Right renal pelvis (tissue), 4 donors: Measurements from ENCODE around the gene PTGER1. TPM values are rescaled to one million over a fixed set of nuclear protein-coding genes. Genes with fewer than 3 reads are reported as not detected.
"Not testable (repeated sequence)": the region's sequence is repeated elsewhere in the genome, so short reads cannot be mapped to it uniquely, and the experiment has no call there.

ENCODE experiments used
- DNase-seq, 4 donors: peaks; one replicate each; pipeline ENCODE4 v3.0.0-alpha.2; 2013; ENCODE audit warnings: low read depth in 4 of 4, low spot score in 3 of 4, missing footprints in 1 of 4
- polyA plus RNA-seq, 4 donors: library from polyadenylated mRNA; unstranded; fragments of 120-200 nt; gene quantifications; one replicate each; pipeline ENCODE4 v1.2.1, GENCODE V29; 2013; ENCODE audit not compliant: insufficient read length in 4 of 4

PTGER1 gene
- polyA plus RNA-seq, 4 donors, result 3.9 to 5.8 (median 4.8) TPM

DNA sequence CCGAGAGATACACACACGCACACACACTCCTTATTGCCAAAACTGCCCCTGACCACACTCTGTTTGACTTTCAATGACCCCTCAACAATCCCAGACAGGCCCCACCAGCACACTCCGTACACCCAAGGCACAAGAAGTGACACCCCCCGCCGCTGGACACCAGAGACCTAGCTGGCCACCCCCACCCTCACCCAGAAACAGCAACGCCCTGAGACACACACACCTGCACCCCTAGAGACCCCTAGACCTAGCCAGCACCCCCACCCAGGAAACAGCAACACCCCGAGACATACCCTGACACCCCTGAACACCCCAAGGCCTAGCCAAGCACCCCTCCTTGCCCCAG is 1.1 kb upstream of the PTGER1 start:
- no peak for DNase-seq

DNA sequence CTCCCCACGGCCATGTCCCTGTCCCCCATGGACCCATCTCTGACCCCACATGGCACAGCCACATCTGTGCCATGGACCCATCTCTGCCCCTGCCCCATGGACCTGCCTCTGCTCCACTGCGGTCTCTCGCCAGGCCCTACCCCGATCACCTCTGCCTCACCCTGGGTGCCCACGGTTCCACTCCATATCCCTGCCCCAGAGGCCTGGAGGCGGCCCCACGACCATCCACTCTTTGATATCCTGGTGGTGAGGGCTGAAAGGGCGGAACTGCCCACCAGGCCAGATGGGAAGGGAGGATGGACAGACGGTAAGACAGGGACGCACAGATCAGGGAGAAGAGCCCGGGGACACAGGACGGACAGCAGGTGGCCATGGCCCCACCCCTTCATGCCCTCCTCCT is 327 bp downstream of the PTGER1 start:
- DNase-seq, result no peak

DNA sequence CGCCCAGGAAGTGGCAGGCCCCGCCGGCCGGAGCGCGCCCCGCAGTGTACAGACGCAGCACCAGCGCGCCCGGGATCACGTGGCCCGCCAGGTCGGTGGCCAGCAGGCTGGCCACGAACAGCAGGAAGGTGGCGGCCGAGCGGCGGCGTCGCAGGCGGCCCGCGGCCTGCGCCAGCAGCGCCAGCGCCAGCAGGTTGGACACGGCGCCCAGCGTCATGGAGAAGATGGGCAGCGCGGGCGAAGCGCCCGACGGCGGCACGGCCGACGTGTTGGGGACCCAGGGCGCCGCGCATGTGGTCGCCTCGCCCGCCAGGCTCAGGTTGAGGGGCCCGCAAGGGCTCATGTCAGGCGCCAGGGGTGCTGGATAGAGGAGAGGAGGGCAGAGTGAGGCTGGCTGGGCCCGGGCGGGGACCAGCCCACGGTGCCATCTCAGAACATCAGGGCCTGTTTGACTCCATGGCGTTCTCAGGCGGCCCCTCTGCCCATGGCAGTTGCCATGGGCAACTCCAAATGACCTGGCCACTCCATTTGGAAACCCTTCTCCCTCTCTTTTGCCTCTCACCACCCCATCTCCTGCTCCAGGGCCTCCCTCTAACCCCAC is 1.1 kb downstream of the PTGER1 start:
- no peak for DNase-seq

DNA sequence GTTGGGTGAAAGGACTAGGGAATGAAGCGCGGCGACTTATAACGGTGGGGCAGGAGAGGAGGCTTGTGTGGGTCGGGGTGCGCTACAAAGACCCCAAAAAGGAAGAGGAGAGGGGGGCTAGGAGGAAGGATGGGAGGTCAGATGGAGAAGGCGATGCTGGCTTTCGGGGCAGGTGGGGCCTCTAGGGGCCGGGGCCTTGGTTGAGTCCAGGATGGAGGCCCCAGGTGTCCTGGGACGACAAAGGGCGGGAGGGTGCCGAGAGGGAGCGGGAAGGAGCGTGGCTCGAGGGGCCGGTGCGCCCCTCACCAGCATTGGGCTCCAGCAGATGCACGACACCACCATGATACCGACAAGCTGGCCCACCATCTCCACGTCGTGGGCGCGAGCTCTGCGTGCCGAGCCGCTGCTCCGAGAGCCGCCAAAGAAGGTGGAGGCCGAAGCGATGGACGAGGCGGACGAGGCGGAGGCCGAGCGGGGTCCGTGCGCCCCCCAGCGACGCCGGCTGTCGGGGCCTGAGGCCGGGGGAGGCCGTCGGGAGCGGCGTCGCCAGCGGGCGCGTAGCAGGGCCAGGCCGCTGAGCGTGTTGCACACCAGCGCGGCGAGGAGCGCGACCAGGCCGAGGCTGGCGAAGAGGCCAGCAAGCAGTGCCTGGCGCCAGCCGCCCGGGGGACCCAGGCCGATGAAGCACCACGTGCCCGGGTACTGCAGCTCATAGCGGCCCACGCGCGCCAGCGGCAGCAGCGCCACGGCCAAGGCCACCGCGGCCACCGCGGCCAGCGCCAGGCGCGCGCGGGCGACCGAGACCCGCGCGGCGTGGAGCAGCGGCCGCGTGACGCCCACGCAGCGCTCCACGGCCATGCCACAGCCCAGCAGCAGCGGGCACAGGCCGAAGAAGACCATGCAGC is 1.8 kb downstream of the PTGER1 start:
- no peak for DNase-seq

DNA sequence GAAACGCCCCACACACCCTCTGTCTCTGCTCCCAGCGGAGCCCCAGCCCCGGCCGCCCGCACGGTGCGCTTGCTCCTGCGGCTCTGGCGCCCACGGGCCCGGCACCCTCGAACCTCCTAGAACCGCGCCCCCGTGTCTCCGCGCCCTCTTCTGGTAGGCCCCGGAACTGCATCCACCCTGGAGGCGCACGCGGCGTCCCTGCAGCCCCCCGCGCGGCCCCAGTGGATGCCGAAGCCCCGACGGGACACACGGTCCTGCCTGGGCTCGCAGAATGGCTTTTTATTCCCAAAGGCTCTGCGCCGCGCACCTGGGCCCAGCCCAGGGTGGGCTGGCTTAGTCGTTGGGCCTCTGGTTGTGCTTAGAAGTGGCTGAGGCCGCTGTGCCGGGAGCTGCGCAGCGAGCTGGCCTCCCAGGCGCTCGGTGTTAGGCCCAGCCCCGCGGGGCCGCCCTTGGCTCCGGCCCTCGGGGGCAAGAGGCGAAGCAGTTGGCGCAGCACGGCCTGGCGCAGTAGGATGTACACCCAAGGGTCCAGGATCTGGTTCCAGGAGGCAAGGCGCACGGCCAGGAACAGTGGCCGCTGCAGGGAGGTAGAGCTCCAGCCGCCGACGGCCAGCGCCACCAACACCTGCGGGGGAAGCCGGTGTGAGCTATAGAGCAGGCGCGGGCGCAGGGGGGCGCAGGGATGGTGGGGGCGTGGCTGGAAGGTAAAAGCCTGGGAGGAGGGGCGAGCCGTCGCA is 2.8 kb downstream of the PTGER1 start:
- no peak for DNase-seq

DNA sequence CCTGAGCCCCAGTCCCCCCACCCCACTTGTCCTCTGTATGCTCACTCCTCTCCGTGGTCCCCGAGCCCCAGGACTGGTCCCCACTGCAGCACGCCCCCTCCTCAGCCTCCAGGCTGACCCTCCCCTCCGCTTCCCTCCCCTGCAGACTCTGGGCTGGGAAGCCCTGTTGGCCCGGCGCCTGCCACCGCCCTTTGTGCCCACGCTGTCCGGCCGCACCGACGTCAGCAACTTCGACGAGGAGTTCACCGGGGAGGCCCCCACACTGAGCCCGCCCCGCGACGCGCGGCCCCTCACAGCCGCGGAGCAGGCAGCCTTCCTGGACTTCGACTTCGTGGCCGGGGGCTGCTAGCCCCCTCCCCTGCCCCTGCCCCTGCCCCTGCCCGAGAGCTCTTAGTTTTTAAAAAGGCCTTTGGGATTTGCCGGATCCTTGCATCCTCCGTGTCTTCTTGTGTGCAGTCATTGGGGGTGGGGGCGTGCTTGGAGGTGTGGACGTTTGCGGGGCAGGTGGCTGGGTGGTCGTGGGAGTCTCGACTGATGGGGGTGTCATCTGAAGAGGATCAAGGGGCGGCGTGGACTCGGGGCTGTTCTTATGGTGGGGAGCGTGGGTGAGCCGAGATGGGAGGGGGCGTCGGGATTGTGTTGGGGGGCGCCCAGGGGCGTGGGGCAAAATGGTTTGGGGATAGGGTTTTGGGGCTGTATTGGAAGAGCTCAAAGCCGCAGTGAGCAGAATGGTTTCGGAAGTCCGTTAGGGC is 3.5 kb downstream of the PTGER1 start:
- DNase-seq, result no peak

DNA sequence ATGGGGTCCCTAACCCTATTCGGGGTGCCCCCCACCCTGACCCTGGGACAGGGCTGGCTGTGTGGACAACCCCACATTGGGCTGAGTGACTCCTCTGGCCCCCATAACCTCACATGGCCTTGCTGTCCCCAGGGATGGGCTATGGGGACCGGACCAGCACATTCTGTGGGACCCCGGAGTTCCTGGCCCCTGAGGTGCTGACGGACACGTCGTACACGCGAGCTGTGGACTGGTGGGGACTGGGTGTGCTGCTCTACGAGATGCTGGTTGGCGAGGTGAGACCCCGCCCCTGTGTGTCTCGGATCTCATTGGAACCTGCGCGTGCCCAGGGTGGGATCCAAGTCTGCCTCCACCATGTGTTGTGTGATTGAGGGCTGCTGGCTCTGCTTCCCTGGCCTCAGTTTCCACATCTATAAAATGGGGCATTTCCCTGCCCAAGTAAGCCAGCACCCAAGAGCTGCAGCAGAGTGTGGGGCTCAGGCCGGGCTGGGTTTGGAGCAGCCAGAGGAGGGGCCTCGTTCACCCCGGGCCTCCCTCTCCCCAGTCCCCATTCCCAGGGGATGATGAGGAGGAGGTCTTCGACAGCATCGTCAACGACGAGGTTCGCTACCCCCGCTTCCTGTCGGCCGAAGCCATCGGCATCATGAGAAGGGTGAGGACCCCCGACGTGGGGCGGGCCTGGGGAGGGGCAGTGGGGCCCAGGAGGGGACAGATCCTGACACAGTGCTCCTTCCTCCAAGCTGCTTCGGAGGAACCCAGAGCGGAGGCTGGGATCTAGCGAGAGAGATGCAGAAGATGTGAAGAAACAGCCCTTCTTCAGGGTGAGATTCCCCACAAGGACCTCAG is 4.9 kb downstream of the PTGER1 start:
- DNase-seq, result no peak

DNA sequence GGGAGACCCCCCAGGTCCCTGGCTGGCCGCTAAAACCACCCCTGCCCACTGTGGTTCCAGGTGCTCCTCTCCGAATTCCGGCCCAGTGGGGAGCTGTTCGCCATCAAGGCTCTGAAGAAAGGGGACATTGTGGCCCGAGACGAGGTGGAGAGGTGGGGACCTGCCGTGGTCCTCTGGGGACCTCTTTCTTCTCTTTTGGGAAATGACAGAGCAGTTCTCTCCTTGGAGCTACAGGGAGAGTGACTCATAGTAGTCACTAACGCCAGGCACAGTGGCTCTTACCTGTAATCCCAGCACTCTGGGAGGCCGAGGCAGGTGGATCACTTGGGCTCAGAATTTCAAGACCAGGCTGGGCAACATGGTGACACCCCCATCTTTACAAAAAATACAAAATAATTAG is 7.3 kb downstream of the PTGER1 start:
- DNase-seq, result no peak

DNA sequence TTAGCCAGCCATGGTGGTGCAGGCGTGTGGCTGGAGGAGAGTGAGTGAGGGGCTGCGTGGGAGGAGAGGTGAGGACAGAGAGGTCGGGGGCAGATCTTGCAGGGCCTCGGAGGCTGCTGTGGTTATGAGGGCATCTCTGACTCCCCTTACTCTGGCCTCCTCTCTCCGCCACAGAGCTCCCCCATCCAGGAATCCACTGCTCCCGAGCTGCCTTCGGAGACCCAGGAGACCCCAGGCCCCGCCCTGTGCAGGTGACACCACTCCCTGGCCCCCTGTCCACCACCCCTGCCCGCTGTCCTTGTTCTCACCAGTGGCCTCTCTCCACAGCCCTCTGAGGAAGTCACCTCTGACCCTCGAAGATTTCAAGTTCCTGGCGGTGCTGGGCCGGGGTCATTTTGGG is 7.8 kb downstream of the PTGER1 start:
- DNase-seq, result no peak

DNA sequence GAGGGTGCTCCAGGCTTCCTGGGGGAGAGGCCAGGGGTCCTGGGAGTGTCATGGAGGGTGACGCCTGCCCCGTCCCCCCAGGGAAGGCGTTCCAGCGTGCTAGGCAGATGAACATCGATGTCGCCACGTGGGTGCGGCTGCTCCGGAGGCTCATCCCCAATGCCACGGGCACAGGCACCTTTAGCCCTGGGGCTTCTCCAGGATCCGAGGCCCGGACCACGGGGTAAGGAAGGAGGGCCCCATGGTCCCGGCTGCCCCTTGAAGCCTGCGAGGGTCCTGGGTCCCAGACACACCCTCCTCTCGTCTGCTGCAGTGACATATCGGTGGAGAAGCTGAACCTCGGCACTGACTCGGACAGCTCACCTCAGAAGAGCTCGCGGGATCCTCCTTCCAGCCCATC is 11.4 kb downstream of the PTGER1 start:
- no peak for DNase-seq

DNA sequence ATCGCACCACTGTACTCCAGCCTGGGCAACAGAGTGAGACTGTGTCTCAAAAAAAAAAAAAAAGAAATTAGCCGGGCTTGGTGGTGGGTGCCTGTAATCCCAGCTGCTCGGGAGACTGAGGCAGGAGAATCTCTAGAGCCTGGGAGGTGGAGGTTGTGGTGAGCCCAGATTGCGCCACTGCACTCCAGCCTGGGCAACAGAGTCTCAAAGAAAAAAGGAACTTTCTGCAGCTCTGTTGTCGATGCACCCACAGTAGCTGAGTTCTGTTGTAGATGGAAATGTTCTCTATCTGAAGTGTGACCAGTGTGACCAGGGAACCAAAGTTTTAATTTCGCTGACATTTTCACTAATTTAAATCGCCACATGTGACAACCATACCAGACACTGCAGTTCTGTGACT is 12.8 kb downstream of the PTGER1 start:
- DNase-seq, result not testable (repeated sequence)

DNA sequence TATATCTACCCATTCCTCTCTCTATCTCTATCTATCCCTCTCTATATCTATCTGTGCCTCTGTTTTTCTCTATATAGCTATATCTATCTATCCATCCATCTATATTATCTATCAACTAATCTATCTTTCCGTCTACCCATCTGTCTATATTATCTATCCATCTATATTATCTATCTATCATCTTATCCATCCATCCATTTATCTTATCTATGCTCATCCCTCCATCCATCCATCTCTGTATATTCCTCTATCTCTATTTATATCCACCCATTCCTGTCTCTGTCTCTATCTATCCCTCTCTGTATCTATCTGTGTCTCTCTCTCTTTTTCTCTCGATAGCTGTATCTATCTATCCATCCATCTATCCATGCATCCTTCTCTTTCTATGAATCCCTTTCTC is 14.2 kb downstream of the PTGER1 start:
- no peak for DNase-seq

DNA sequence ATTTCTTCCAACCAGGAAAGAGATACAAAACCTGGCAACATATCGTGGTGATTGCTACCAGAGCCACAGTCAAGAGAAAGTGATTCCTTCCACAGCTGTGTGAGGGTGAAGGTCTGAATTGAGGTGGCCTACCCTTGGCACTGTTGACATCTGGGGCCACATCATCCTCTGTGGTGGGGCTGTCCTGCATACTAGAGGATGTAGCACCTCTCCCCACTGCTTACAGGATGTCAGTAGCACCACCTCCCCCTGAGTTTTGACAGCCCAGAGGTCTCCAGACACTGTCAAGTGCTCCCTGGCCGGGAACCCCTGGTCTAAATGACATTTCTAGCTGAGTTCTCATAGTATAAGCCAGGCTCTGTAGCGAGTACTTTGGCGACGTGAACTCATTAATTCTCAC is 15.5 kb downstream of the PTGER1 start:
- DNase-seq, result no peak

DNA sequence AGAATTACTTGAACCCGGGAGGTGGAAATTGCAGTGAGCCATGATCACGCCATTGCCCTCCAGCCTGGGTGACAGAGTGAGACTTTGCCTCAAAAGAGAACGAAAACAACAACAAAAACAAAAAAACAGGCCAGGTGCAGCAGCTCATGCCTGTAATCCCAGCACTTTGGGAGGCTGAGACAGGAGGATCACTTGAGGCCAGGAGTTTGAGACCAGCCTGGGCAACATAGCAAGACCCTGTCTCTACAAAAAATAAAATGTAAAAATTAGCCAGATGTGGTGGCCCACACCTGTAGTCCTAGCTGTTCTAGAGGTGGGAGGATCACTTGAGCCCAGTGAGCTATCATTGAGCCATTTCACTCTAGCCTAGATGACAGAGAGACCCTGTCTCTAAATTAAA is 22.9 kb downstream of the PTGER1 start:
- not testable (repeated sequence) for DNase-seq

DNA sequence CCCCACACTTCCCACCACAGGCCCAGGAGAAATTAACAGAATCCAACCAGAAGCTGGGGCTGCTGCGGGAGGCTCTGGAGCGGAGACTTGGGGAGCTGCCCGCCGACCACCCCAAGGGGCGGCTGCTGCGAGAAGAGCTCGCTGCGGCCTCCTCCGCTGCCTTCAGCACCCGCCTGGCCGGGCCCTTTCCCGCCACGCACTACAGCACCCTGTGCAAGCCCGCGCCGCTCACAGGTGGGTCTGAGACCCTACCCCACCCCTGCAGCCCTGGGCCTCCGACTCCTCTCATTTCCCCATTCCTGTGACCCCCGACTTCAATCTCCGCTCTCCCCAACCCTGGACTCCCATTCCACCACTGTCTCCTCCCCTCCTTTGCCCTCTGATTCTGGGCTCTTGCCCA is 24.3 kb downstream of the PTGER1 start:
- no peak for DNase-seq

DNA sequence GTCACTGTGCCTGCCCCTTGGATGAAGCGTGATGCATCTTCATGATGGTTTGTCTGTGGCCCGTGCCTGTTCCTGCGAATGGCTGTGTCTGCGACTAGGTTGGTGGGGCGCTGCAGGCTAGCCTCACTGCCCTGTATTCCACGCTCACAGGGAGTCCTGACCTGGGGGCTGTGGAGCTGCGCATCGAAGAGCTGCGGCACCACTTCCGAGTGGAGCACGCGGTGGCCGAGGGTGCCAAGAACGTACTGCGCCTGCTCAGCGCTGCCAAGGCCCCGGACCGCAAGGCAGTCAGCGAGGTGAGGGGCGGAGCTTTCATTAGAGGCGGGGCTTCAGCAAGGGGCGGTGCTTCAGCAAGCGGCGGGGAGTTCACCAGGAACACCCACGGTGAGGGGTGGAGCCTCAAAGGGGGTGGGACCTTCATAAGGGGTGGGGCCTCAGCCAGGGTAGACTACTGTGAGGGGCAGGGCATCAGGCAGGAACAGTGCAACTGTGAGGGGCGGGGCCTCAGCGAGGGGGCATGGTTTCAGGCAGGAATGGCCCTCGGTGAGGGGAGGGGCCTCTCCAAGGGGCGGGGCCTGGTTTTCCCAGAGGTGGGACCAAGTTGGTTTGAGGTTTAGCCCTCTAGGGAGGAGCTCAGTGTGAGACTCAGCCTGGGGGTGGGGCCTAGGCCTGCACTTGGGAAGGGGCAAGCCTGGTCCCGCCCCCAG is 24.8 kb downstream of the PTGER1 start:
- DNase-seq, result no peak

DNA sequence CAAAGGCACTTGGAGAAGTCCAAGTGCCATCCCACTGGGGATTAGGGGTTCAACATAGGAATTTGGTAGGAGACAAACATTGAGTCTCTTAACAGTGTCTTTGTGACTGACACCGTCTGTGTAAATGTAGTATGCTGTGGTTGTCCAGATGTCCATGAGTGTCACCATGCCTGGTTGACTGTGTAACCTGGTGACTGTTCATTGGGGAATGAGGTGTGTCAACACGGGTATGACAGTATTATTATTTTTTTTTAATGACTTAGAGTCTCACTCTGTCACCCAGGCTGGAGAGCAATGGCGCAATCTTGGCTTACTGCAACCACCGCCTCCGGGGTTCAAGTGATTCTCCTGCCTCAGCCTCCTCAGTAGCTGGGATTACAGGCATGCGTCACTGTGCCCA is 25.8 kb downstream of the PTGER1 start:
- no peak for DNase-seq

DNA sequence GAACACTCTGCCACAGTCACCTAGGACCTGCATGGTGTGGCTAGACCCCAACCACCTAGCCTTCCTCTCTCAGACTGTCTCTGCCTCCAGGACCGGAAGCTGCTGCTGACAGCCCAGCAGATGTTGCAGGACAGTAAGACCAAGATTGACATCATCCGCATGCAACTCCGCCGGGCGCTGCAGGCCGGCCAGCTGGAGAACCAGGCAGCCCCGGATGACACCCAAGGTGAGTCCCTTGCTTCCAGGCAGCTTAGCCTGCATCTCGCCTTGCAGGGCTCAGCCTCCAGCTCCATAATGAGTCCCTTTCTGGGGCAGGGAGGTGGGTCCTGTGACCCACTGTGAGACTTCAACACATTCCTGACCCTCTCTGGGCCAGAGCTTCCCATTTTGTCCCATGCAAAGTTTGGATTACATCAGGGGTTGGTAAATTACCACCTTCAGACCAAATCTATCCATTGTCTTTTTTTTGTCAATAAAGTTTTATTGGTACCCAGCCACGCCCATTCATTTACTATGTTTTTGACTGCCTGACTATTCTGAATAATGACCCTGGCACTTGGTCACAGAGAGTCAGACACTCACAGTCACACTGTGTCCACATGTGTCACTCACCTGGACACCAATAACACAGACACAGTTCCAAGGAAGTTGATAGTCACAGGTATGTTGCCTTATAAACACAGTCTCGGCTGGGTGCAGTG is 28.7 kb downstream of the PTGER1 start:
- DNase-seq, result no peak
